KMS-11 (cell line): ENCODE data around the gene DAD1.
A peak's percentile ranks its signal among the peaks of the same experiment; 100 is the strongest.

ENCODE experiments used
- H2AFZ ChIP-seq: fragments of 200-600 bp; sonication (generic); 2 replicates; pipeline ENCODE4 v1.6.1; 2016; ENCODE audit warnings: antibody characterized with exemption, mixed run types, low read depth
- H3K27ac ChIP-seq: fragments of 200-600 bp; sonication (generic); 2 replicates; pipeline ENCODE4 v1.6.1; 2016; ENCODE audit warnings: mild to moderate bottlenecking, mixed run types
- H3K27me3 ChIP-seq: fragments of 200-600 bp; sonication (generic); 2 replicates; pipeline ENCODE4 v1.6.1; 2017; ENCODE audit warnings: mild to moderate bottlenecking, low read depth, mixed run types, moderate library complexity; ENCODE audit not compliant: insufficient read depth
- H3K36me3 ChIP-seq: fragments of 200-600 bp; sonication (generic); 2 replicates; pipeline ENCODE4 v1.6.1; 2017; ENCODE audit warnings: mild to moderate bottlenecking, mixed run types; ENCODE audit not compliant: insufficient read depth
- H3K4me1 ChIP-seq: fragments of 200-600 bp; sonication (generic); 2 replicates; pipeline ENCODE4 v1.6.1; 2016; ENCODE audit warnings: mild to moderate bottlenecking, low read depth, mixed run types; ENCODE audit not compliant: poor library complexity, severe bottlenecking
- H3K4me2 ChIP-seq: fragments of 200-600 bp; sonication (generic); 2 replicates; pipeline ENCODE4 v1.7.0; 2016; ENCODE audit warnings: mild to moderate bottlenecking, mixed run types
- H3K4me3 ChIP-seq: fragments of 200-600 bp; sonication (generic); IDR thresholded peaks from 2 replicates; pipeline ENCODE4 v1.6.1; 2017; ENCODE audit warnings: low read depth, low read length, mixed read lengths; ENCODE audit not compliant: insufficient read depth
- H3K79me2 ChIP-seq: fragments of 200-600 bp; sonication (generic); 2 replicates; pipeline ENCODE4 v1.6.1; 2016; ENCODE audit warnings: low read depth, mixed run types; ENCODE audit not compliant: insufficient read depth
- H3K9ac ChIP-seq: fragments of 200-600 bp; sonication (generic); 2 replicates; pipeline ENCODE4 v1.6.1; 2016; ENCODE audit warnings: mild to moderate bottlenecking, mixed run types
- H4K20me1 ChIP-seq: fragments of 200-600 bp; sonication (generic); 2 replicates; pipeline ENCODE4 v1.6.1; 2016; ENCODE audit warnings: mild to moderate bottlenecking, mixed run types; ENCODE audit not compliant: insufficient read depth
- TF ChIP-seq, protein P1 (sequence below): fragments of 200-600 bp; sonication (generic); conservative IDR thresholded peaks from 2 replicates; pipeline ENCODE4 v1.6.1; 2017; ENCODE audit warnings: low read depth, mild to moderate bottlenecking, antibody characterized with exemption, low read length, moderate library complexity, mixed read lengths

The DAD1 gene

DNA sequence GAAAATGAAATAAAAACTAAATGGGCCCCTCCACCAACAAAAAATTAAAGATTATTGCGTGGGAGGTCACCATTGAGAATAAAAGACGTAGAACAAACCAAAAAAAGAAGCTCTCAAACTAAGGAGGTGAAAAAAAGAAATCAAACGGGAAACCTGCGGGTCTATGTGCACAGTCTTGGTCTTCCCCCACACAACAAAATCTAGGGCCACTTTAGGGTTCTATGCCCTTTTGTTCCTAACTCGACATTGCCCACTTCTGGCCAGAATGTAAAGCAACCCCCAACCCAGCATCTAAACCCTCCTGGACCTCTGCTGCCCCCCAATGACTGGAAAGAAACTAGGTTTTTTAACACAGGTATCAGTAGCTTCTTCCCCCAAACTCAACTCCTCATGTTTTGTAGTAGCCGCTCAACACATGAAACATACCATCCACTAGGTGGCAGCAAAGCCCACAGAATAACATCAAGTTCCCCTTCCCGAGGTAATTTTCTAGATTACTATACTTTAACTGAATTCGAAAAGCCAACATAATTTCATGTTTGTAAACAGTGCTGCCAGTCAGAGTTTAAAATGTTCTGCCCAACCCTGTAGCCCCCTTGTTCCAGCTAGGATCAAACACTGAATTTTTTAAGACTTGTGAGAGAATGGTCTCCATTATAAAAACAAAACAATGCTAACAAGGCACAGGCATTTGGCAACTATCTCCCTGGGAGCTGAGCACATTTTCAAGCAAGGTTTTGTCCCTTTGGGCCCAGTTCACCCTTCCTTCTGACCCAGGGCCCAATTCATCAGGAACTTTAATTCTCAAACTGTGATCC lies 18.7 kb downstream of the DAD1 start:
- peaks cover 26% of the 10 kb centered on the region; the same call in 1 of the 2 replicates for H3K79me2 ChIP-seq
- H4K20me1 ChIP-seq, result no peaks in the 10 kb centered on the region
- no peaks in the 10 kb centered on the region for H3K27me3 ChIP-seq
- no peak overlapping the region for H3K4me3 ChIP-seq
- peaks cover 3% of the 10 kb centered on the region; the same call in 1 of the 2 replicates for H3K36me3 ChIP-seq
- H3K27ac ChIP-seq, result peak overlapping the region; percentile 97
- TF ChIP-seq, protein P1, sequence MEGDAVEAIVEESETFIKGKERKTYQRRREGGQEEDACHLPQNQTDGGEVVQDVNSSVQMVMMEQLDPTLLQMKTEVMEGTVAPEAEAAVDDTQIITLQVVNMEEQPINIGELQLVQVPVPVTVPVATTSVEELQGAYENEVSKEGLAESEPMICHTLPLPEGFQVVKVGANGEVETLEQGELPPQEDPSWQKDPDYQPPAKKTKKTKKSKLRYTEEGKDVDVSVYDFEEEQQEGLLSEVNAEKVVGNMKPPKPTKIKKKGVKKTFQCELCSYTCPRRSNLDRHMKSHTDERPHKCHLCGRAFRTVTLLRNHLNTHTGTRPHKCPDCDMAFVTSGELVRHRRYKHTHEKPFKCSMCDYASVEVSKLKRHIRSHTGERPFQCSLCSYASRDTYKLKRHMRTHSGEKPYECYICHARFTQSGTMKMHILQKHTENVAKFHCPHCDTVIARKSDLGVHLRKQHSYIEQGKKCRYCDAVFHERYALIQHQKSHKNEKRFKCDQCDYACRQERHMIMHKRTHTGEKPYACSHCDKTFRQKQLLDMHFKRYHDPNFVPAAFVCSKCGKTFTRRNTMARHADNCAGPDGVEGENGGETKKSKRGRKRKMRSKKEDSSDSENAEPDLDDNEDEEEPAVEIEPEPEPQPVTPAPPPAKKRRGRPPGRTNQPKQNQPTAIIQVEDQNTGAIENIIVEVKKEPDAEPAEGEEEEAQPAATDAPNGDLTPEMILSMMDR, result peak; percentile 96
- no peak overlapping the region for H2AFZ ChIP-seq
- peaks cover 75% of the 10 kb centered on the region for H3K4me1 ChIP-seq
- H3K9ac ChIP-seq, result peak overlapping the region; percentile 39; the same call in 1 of the 2 replicates
- H3K4me2 ChIP-seq, result peak overlapping the region; percentile 99

DNA sequence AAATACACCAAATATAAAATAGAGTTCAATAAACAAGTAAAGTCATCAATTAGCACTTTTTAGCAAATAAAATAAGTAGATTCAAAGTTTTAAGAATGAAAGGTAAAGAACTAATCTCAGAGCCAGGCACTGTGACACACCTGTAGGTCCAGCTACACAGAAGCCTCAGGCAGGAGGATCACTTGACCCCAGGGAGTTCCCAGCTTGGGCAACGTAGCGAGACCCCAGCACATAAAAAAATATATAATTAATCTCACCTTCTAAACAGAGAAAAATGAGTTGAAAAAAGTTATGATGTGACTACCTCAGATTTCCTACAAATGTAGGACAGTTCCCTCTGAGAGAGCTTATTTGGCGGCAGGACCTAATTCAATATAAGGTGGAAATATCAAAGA lies 19.3 kb downstream of the DAD1 start:
- Histone ChIP-seq H3K4me1 (peaks cover 81% of the 10 kb centered on the region), H4K20me1 (no peaks in the 10 kb centered on the region), H3K27ac (peak overlapping the region; percentile 97), H3K79me2 (peaks cover 21% of the 10 kb centered on the region; the same call in 1 of the 2 replicates), H3K4me2 (peak overlapping the region; percentile 99), H3K4me3 (no peak overlapping the region), H3K36me3 (peaks cover 3% of the 10 kb centered on the region; the same call in 1 of the 2 replicates), H2AFZ (no peak overlapping the region), H3K9ac (peak overlapping the region; percentile 39; the same call in 1 of the 2 replicates), H3K27me3 (no peaks in the 10 kb centered on the region)
- TF ChIP-seq, protein P1, result no peak

DNA sequence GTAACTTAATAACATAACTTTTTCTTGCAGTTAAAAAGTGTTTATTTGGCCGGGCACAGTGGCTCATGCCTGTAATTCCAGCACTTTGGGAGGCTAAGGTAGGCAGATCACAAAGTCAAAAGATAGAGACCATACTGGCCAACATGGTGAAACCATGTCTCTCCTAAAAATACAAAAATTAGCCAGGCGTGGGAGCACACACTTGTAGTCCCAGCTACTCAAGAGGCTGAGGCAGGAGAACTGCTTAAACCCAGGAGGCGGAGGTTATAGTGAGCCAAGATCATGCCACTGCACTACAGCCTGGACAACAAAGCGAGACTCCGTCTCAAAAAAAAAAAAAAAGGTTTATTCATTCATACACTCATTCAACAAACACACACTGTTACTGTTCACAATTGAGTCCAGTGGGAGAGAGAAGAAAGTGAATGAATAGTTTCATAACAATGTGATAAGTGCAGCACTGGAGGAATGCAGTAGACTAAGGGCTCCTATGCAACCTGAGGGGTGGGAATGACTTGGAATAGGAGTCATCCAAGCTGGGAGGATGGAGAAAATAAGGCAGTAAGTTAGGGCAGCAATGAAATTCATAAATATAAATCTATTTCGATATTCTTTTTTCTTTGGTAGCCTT lies 19.8 kb downstream of the DAD1 start:
- H2AFZ ChIP-seq, result no peak overlapping the region
- H3K27me3 ChIP-seq, result no peaks in the 10 kb centered on the region
- H3K36me3 ChIP-seq, result no peaks in the 10 kb centered on the region
- H3K4me1 ChIP-seq, result peaks cover 87% of the 10 kb centered on the region
- H3K4me3 ChIP-seq, result no peak overlapping the region
- peaks cover 21% of the 10 kb centered on the region; the same call in 1 of the 2 replicates for H3K79me2 ChIP-seq
- peak overlapping the region; percentile 39; the same call in 1 of the 2 replicates for H3K9ac ChIP-seq
- H3K27ac ChIP-seq, result peak overlapping the region; percentile 97
- H3K4me2 ChIP-seq, result peak overlapping the region; percentile 99
- TF ChIP-seq, protein P1, result no peak
- H4K20me1 ChIP-seq, result no peaks in the 10 kb centered on the region

DNA sequence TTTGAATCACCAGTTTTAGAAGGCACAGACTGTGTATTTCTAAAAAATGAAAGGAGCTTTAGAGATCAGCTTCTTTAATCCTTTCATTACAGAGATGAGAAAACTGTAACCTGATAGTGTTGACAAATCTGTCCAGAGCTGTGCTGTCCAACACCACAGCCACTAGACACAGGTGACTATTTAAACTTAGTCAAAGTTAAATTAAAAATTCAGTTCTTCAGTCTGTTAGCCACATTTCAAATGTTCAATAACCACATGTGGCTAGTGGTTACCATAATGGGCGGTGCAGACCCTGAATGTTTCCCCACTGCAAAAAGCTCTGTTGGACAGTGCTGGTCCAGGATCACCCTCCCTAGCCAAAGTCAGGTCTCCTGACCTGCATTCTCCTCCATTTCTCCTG lies 21.6 kb downstream of the DAD1 start:
- Histone ChIP-seq H3K4me2 (peak overlapping the region; percentile 99), H3K4me3 (no peak overlapping the region), H2AFZ (no peak overlapping the region), H3K79me2 (peaks cover 21% of the 10 kb centered on the region; the same call in 1 of the 2 replicates), H3K27me3 (no peaks in the 10 kb centered on the region), H3K36me3 (no peaks in the 10 kb centered on the region), H3K9ac (peak overlapping the region; percentile 56), H4K20me1 (no peaks in the 10 kb centered on the region), H3K4me1 (peaks cover 96% of the 10 kb centered on the region), H3K27ac (peak overlapping the region; percentile 97)
- TF ChIP-seq, protein P1, result no peak
